ENCODE results near the gene CHRNA4. TPM values are rescaled to one million over a fixed set of nuclear protein-coding genes. Genes with fewer than 3 reads are reported as not detected.

The CHRNA4 gene
- total and polyA plus RNA-seq, 2 donors (not counting 3 experiments of a cell fraction or from before 2014, with no cell fraction given): not detected

- H3K9ac ChIP-seq (replicated peaks; ENCODE audit: extremely low read depth, insufficient read depth, low read length): no peak overlapping the region
- H3K9me3 ChIP-seq (replicated peaks; ENCODE audit: control insufficient read depth, insufficient read depth, low read length): no peaks in the 10 kb centered on the region
- CTCF ChIA-PET: interaction anchor here (0.7 to 1.8 kb wide), 4 partner anchors 8 to 71 kb away, joined by 3 to 12 read pairs (median 6); no protein-coding TSS in a partner anchor
- H3K79me2 ChIP-seq (ENCODE audit: control insufficient read depth, insufficient read depth, low read length): no peaks in the 10 kb centered on the region
- DNase-seq (ENCODE audit: low read depth, low spot score) (no peak), FAIRE-seq (no peak)
- H3K4me3 ChIP-seq (replicated peaks in 1 of 3; ENCODE audit: insufficient read depth in 1 of 3, low read depth in 1 of 3, low read length in 3 of 3): no peak overlapping the region
- no peak overlapping the region for H3K27ac ChIP-seq (ENCODE audit: insufficient read depth, low read depth, low read length)
- no peak for TF ChIP-seq POLR2A (IDR thresholded peaks at IDR 0.05; ENCODE audit: low read depth, low read length)
- no peak for TF ChIP-seq CTCF (IDR thresholded peaks at IDR 0.05; ENCODE audit: extremely low read depth in 1 of 2, insufficient read depth in 1 of 2, low read depth in 1 of 2, low read length in 2 of 2)
- no peak for TF ChIP-seq GATA2 (IDR thresholded peaks at IDR 0.05; ENCODE audit: insufficient read depth, insufficient read length, low read depth, low read length)
- TF ChIP-seq JUN (IDR thresholded peaks at IDR 0.05; ENCODE audit: borderline replicate concordance, insufficient read depth, insufficient read length, low read depth): no peak
- no peak for TF ChIP-seq POLR2AphosphoS5 (IDR thresholded peaks at IDR 0.05; ENCODE audit: insufficient read depth, low read depth, low read length)
- TF ChIP-seq MYC (IDR thresholded peaks at IDR 0.05; ENCODE audit: low read depth, low read length): no peak
- TF ChIP-seq EZH2 (IDR thresholded peaks at IDR 0.05; ENCODE audit: borderline replicate concordance, low read depth, low read length, severe bottlenecking): no peak
- H3K36me3 ChIP-seq (ENCODE audit: control insufficient read depth in 2 of 2, extremely low read depth in 1 of 2, insufficient read depth in 2 of 2, low read length in 2 of 2): no peaks in the 10 kb centered on the region
- H3K27me3 ChIP-seq (ENCODE audit: control insufficient read depth in 2 of 2, insufficient read depth in 2 of 2, low read length in 2 of 2): no peaks in the 10 kb centered on the region
- no peaks in the 10 kb centered on the region for H3K4me1 ChIP-seq (ENCODE audit: control insufficient read depth, extremely low read depth, insufficient read depth, low read length)
- intact Hi-C loops (cut with micrococcal nuclease) (no loop called here), dilution Hi-C loops (cut with MboI; ENCODE audit: extremely low pct_ligation_motif_present, low sequenced_read_pairs) (no loop called here)
- H3K4me2 ChIP-seq (ENCODE audit: insufficient read depth, low read length): no peak overlapping the region
- no peaks in the 10 kb centered on the region for H4K20me1 ChIP-seq (replicated peaks; ENCODE audit: control insufficient read depth, extremely low read depth, insufficient read depth, low read length)
- H2AFZ ChIP-seq (ENCODE audit: low read depth, low read length): no peak overlapping the region
- no peaks in the 10 kb centered on the region for H3K9me1 ChIP-seq (replicated peaks; ENCODE audit: control insufficient read depth, extremely low read depth, insufficient read depth, low read length)
- POLR2A ChIA-PET: no interaction called here
- BruUV-seq (replicated peaks): no TSS peak
Measured at GRCh38 chr20:63370618-63371187, 9.6 kb upstream of the CHRNA4 start.

Data from endothelial cell of umbilical vein (primary cell).